Measurements from ENCODE around the gene SLC36A1.

Gene SLC36A1

DNA sequence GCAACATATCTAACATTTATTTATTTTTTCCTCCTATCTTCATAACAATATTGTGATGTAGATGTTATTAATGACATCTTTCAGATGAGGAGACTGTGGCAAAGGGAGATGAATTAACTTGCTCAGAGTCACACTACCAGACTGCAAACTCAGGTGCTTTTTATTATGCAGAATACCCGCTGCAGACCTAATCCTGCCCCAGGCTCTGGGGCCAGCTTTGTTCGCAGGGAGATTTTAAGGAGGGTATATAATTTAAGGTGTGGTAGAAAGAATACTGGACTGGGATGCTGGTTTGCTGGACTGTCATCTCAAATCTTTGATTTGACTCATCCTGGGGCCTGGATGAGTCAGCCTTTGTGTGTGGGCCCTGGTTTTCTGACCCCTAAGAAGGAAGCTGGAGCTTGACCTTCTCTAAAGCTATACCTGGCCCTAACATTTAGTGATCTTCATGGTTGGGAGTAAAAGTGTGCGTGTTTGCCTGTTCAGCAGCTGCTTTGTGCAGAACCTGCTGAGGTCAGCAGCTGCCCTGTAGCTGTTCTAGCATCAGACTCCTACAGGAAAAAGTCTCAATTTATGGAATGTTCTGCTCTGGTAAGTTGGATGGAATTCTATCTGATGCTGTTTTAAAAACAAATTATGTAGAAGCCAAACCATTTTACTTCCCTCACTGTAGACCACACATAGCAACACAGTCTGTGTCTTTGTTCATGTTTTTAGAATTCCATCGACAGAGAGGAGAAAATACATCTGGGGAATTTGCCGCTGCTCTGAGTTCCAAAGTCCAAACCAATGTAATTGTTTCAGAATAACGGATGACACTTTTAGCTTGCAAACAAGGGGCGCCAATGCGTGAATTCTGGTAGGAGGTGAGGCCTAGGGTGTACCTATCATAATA is 4.5 kb downstream of the SLC36A1 start:
- in situ Hi-C loops (cut with MboI; ENCODE audit: low sequenced_read_pairs), result no loop called here

DNA sequence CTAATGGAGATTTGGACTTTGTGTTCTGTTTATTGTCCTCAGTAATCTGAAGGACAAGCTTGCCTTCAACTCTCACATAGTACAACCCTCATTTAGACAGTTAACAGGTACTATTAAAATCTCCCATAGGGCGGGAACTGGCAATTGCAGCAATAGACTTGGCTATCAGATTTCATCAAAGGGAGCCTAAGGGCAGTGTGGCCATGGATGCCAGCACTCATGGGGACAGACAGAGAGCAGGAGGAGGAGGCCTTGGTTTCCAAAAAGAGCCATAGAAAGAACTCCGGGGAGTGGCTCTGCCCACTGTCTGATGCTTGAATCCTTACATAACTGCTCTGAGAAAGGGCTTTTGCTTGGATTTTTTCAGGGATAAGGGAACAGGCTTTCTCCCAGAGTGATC is 6.8 kb downstream of the SLC36A1 start:
- in situ Hi-C loops (cut with MboI; ENCODE audit: low sequenced_read_pairs), result no loop called here

DNA sequence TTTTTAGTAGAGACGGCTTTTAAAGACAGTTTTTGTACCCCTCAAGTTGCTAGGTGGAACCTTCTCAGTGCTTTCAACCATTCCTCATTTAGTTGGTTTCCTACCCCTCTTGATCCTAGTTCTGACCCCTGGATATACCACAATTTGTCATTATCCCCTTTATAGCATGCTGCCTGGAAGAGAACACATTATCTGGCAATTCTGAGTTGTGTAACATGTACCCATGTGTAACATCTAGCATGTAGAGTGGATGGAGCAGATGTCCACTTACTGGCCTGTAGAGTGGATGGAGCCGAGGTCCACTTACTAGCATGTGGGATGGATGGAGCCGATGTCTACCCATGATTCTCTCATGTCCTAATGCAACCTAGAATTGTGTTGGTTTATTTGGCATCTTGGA is 7.5 kb downstream of the SLC36A1 start:
- in situ Hi-C loops (cut with MboI; ENCODE audit: low sequenced_read_pairs), result no loop called here

DNA sequence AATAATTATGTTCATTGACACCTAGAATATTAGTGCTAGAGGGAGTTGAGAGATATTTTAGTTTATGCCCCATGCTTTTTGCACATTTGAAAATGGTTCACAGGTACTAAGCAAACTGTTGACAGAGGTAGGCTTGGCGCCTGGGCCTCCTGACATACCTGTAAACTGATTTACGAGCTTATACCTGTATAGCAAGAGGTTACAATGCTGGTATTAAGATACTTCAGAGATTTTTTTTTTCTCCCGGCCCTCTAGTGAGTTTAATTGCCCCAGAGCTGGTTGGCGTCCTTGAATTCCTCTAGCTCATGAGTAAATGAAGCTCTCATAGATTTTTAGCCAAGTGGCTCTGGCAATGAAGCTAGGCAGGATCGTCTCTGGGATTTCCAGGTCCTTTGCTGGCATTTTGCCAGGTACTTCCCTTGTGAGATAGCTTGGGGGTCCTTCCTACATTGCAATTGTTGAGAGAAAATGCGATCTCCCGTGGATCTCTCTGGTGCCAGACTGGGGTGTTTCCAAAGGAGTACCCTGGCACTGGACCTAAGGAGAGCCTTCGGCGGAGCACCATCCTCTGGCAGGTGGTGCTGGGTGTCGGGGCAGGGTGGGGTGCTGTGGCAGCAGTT is 9.0 kb downstream of the SLC36A1 start:
- in situ Hi-C loops (cut with MboI; ENCODE audit: low sequenced_read_pairs), result no loop called here

DNA sequence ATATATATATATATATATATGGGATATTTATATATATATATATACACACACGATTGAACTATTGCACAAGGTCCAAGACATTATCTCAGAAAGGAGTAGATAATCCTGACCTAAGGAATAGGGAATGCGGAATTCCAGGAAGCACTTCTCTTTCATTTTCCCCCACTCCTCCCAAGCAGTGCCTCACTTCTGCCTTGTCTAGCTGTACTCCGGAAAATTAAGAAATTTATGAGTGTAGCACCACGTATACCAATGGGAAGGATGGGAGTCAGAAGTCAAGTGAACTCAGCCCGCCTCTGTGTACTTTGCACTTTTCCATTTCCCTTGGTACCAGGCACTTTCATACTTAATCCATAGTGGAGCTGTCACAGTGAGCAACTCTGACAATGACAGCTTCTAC is 10.9 kb downstream of the SLC36A1 start:
- in situ Hi-C loops (cut with MboI; ENCODE audit: low sequenced_read_pairs), result no loop called here

DNA sequence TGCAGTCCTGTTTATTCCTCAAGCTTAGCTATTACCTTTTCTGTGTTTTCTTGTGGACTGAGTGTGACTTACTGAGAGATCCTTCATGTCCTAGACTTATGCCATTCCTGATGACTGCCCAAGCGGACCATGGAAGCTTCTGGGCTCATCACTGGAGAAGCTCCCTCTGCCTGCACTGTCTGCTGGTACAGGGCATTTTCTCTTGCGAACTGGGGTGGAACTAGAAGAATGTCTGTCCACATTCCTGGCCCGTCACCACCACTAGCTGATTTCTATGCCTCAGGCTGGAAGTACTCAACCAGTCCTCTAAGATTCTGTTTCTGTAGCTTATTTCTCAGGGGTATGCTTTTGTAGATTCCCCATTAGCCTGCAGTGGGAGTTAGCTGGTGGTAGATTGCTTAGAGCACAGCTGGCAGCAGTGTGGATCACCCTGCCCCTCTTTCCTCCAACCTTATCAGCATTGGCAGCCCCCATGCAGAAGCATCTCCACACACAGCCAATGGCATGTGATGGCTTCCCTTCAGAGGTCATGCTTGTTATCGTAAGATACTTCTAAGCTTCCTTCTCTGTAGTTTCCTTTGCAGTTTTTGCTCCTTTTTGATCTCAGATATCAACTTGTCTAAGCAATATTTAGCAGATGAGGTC is 12.4 kb downstream of the SLC36A1 start:
- in situ Hi-C loops (cut with MboI; ENCODE audit: low sequenced_read_pairs), result no loop called here

DNA sequence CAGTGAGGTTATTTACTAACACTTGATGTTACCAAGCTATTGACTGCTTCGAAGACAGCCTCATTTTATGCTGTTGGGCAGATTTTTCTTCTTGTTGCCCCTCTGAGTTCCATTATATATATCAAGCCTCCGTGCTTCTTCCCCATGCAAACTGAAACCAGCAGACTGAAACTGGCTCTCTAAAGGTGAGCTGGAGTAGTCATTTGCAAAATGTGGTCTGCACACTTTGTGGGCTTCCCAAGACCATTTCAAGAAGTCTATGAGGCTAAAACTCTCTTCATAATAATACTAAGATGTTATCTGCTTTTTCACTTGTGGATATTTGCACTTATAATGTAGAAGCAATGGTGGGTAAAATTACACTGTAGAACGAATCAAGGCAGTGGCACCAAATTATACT is 13.9 kb downstream of the SLC36A1 start:
- in situ Hi-C loops (cut with MboI; ENCODE audit: low sequenced_read_pairs), result no loop called here

DNA sequence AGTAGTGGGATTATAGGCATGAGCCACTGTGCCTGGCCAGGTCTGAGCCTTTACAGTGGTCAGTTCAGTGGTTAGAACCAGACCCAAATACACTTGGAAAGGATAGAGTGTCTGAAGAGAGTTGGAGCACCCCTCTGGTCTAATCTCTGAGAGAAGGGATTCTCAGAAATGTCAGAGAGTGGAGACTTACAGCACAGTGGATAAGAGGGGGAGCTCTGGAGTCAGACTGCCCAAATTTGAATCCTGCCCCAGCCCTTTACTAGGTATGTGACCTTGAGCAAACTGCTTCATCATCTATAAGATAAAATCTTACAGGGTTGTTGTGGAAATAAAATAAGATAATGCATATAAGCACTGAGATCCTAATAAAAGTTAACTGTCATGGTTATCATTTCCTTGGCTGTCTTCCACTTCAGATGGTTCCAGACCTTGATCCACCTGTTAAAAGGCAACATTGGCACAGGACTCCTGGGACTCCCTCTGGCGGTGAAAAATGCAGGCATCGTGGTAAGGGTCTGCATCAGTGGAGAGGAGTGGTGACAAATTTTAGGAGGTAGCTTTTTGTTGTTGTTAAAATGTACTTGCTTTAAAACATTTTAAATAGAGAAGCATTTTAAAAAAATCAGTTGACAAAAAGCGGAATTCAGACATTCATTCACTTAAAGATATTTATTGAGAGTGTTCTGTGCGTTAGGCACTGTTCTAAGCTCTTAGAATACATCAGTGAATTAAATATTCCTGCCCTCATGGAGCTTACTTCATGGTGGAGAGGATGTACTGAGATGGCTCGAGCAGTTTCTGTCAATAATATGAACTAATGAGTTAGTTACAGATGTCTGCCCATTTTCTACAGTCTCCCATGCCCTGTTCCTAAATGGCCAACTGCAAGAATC is 16.0 kb downstream of the SLC36A1 start:
- in situ Hi-C loops (cut with MboI; ENCODE audit: low sequenced_read_pairs), result no loop called here

DNA sequence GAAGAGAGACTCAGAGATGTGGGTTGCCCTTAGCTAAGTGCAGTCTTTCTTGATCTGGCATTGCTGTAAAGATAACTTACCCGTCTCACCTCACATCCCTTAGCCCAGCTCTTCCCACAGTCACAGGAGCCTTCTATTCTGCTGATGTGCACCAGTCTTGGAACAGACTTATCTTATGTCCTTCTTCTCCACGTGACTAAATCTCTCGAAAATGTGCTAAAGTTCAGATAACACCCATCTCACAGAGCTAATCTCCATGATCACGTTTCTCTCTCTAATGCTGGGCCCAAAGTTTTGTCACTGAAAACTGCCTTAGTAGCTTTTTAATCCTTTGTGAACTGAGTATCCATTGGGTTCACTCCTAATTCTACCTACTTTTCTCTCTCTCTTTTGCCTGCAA is 16.7 kb downstream of the SLC36A1 start:
- in situ Hi-C loops (cut with MboI; ENCODE audit: low sequenced_read_pairs), result no loop called here

DNA sequence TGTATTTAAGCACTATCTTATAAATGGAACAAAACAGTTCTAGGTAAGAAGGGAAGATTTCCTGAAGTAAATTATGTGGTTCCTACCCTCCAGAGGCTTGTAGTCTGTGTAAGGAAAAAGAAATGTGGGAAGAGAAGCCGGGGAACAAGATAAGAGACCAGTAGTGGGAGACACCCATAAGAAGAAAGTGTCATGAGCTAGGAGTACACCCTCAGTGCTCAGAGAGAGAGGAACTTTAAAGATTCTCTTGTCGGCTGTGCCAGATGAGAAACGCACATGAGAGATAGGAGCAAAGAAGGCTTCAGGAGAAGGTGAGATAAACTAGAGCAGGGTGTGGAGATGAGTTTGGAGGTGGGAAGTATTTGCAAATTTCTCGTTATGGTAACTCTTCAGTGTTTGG is 18.1 kb downstream of the SLC36A1 start:
- in situ Hi-C loops (cut with MboI; ENCODE audit: low sequenced_read_pairs), result no loop called here

DNA sequence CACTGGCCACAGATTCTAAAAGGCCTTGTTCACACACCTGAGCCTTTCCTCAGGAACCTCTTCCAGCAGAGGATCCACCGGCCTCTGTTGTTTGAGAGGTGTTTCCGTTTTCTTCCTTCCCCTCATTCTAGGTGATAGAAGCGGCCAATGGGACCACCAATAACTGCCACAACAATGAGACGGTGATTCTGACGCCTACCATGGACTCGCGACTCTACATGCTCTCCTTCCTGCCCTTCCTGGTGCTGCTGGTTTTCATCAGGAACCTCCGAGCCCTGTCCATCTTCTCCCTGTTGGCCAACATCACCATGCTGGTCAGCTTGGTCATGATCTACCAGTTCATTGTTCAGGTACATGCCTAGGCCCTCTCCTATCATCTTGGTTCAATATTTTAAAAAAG is 20.2 kb downstream of the SLC36A1 start:
- in situ Hi-C loops (cut with MboI; ENCODE audit: low sequenced_read_pairs), result no loop called here

DNA sequence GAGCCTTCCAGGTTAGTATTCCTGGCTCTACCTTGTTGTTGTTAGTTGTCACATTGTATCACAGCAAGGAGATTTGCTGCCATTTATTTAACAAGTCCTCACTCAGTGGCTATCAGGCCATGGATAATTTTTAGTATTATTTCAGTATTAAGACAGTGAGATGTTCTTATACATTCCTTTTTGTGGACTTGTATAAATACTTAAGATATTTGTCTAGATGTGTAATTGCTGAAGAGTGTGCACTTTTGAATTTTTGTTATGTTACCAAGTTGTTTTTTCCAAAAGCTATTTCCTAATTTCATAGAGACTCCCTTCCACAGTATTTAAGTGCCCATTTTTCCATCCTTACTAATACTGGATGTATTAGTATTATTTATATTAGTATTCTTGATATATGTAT is 22.0 kb downstream of the SLC36A1 start:
- in situ Hi-C loops (cut with MboI; ENCODE audit: low sequenced_read_pairs), result no loop called here

DNA sequence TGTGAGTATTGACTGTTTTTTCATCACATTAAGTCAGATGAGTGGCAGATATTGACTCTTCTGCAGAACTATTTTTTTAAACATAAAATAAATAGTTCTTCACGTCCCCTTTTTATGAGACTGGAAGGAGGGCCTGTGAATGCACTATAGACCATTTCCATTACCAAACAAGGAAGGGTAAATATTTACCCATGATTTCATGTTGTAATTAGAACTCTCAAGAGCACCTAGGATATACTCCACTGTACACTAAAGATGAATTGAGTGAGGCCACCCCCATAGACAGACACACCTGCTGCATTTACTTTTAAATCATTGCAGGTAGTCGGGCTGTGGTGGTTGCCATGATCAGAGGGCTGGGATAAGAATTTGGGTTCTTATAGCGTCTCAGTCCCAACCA is 22.6 kb downstream of the SLC36A1 start:
- in situ Hi-C loops (cut with MboI; ENCODE audit: low sequenced_read_pairs), result no loop called here

DNA sequence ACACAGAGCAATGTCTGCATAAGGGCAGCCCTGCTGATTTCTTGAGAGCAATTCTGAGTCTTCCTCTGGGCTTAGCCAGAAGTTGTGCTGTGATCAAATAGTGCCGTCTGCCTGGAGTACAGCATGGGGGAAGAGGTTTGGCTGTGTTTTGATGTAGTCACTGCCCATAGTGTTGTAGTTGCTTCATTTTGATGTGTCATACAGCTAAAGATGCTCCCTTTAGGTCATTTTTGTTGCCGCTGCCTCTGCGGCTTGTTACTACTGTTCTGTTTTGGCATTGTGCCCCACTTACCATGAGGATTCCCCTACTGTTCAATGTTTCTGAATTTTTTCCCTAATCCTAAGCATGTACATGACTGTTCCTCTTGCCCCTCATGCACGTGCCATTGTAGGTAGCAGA is 23.0 kb downstream of the SLC36A1 start:
- in situ Hi-C loops (cut with MboI; ENCODE audit: low sequenced_read_pairs), result no loop called here

DNA sequence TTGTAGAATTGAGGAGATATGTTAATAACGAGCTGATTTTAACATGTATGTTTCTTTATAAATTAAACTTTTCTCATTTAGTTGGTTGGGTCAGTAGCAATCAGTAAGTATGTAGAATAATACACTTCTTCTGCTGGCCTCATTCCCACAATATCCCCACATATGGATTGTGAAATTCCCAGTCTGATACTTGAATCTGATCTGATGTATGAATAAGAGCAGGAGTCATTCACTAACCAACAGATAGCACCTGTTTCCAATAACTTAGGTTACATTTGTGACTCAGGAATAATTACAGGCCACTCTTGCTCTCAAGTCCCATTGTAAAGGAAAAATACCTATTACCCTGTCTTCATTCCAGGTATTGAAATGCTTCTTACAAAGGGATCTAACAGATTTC is 23.9 kb downstream of the SLC36A1 start:
- in situ Hi-C loops (cut with MboI; ENCODE audit: low sequenced_read_pairs), result no loop called here

DNA sequence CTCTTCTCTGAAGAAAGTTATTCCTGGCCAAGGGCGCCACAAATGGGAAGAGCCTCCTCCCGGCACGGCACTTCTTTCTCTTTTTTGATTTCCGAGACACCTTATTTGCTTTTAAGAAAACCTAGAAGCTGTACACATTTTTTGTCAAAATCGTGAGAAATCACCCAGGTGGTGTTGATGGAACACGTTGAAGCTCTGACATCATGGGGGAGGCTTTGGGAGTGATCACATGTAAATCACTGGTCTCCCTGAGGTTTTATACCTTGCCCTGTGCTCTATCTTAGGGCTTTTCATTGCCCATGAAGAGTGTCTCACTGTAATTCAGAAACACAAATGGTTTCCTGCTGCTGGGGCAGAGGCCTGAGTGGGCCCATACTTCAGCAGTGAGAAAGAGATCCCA is 27.4 kb downstream of the SLC36A1 start:
- in situ Hi-C loops (cut with MboI; ENCODE audit: low sequenced_read_pairs), result no loop called here

DNA sequence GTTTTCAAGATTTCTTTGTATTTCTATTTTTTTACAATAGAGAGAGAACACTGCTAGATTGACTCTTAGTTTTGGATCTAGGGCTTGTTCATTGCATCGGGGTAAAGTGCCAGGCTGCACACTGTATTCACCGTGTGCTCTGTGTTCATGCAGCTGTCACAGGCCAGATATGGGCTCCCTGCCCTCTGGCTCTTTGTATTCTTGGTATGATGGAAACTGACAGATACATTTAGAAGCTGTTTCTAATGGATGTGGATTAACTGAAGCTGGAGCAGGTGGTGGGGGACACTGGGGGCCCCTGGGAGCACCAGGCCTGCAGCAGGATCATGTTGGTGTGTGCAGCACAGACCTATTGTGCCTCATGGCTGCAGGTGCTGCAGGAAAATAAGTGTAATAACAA is 28.0 kb downstream of the SLC36A1 start:
- in situ Hi-C loops (cut with MboI; ENCODE audit: low sequenced_read_pairs), result no loop called here

DNA sequence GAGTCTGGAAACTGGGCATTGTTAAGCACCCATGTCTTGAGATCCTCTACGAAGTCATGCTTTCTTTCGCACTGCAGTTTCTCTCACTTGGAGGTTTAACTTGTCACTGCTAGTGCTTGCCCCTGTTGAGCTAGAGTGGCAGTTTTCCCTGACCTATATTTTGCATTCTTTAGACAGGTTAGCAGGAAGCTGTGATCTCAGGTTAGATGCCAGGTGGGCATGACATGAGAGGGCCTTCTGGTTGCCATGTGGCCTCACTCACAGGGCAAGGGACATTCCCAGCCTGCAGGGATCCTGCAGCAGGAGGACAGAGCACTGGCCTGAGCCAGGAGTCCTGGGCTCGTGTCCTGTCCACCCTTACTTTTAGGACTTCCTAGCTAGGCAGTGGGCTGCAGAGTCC is 28.6 kb downstream of the SLC36A1 start:
- in situ Hi-C loops (cut with MboI; ENCODE audit: low sequenced_read_pairs), result no loop called here

DNA sequence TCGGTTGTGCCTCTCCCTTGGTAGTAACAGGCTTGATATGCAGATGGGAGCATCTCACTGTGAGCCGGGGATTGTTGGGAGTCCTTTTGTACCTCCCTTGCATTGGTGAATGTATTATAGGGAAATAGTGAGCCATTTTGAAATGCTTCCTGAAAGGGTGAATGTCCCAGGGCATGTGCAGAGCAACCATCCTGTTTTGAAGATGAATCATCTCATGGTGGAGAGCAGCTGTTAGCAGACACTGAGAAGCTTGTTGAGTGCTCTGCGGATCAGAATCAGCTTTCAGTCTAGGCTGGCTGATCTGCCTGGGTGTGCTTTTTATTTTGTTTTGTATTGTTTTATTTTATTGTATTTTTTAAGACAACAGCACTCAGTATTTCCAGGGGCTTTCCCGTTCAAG is 29.7 kb downstream of the SLC36A1 start:
- in situ Hi-C loops (cut with MboI; ENCODE audit: low sequenced_read_pairs), result no loop called here

DNA sequence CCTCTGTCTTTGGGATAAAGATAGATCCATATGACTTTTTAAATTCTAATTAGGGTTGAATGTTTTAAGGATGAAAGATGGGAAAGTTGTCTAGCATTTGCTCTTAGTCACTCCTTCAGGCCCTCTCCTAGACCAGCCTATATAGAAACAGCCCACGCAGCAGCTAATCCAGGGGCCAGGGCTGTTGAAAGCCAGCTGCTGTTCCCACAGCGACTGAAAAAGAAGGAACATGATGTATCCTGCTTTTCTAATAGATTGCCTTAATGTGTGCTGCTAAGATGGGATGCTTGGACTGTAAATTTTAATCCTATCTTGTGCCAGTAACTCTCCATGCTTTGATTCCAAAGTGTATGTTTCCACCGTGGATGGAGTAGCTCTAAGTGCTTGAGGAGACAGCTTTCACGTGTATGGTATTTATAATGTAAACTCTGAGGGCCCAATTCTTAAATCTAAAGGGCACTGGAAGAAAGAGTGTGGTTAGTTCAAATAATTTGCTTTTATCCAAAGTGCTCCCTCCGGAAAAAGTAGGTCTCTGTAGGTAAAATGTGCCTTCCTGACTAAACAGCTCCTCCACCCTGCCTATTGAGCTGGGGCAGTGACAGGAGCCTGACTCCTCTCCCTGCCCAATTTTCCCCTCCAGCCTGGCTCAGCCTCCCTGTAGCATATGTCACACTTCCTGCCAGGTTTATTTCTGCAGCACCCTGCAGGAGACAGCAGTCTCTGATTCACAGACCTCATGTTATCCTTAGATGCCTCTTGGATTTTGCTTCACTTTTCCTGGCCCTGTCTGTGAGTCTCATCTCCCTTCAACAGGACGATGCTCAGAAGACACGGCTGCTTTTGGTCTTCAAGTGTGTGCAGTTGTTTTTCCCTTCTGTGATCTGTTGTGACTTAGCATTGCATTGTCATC is 33.2 kb downstream of the SLC36A1 start:
- in situ Hi-C loops (cut with MboI; ENCODE audit: low sequenced_read_pairs), result no loop called here

All from HL-60/S4 treated with retinoic acid at 250 ng/mL for 4 days and 3 days (cell line).